OCI-LY3 (cell line): ENCODE measurements around the gene TMEM200C.

Source experiments
- H2AFZ ChIP-seq: fragments of 200-600, 300-600 bp; shearing (Covaris generic); 2 replicates; pipeline ENCODE4 v1.6.0; 2014; ENCODE audit warnings: antibody characterized with exemption, low read depth, low read length
- H3K27ac ChIP-seq: fragments of 200-600, 300-600 bp; sonication (generic); 2 replicates; pipeline ENCODE4 v1.5.1; 2014; ENCODE audit warnings: mild to moderate bottlenecking, low read length, moderate library complexity, mixed read lengths
- H3K27me3 ChIP-seq: fragments of 200-600, 300-600 bp; sonication (generic); 2 replicates; pipeline ENCODE4 v1.6.1; 2014; ENCODE audit warnings: low read depth, low read length, mixed read lengths
- H3K36me3 ChIP-seq: fragments of 200-600, 300-600 bp; sonication (generic); replicated peaks from 2 replicates; pipeline ENCODE3; 2014; ENCODE audit warnings: low read depth, low read length, mixed read lengths
- H3K4me1 ChIP-seq: fragments of 300-600, 200-600 bp; sonication (generic); 2 replicates; pipeline ENCODE4 v1.6.1; 2014; ENCODE audit warnings: low read length, mixed read lengths
- H3K4me2 ChIP-seq: fragments of 200-600, 300-600 bp; sonication (generic); 2 replicates; pipeline ENCODE4 v1.6.1; 2014; ENCODE audit warnings: low read length, mixed read lengths
- H3K4me3 ChIP-seq: fragments of 300-600, 200-600 bp; sonication (generic); 2 replicates; pipeline ENCODE4 v1.5.1; 2014; ENCODE audit warnings: antibody characterized with exemption, mild to moderate bottlenecking, low read length, moderate library complexity
- H3K79me2 ChIP-seq: fragments of 300-600, 200-600 bp; shearing (Covaris generic); 2 replicates; pipeline ENCODE4 v1.6.1; 2014; ENCODE audit warnings: mild to moderate bottlenecking, low read length, mixed read lengths
- H3K9ac ChIP-seq: fragments of 300-600, 200-600 bp; shearing (Covaris generic); 2 replicates; pipeline ENCODE4 v1.6.0; 2014; ENCODE audit warnings: mild to moderate bottlenecking, low read length, moderate library complexity
- H3K9me3 ChIP-seq: fragments of 200-600, 300-600 bp; shearing (Covaris generic); 2 replicates; pipeline ENCODE4 v1.6.1; 2014; ENCODE audit warnings: low read length, mixed read lengths; ENCODE audit not compliant: insufficient read depth
- H4K20me1 ChIP-seq: fragments of 200-600, 300-600 bp; sonication (generic); 2 replicates; pipeline ENCODE4 v1.6.1; 2016; ENCODE audit warnings: low read length, mixed read lengths; ENCODE audit not compliant: insufficient read depth
- CTCF ChIP-seq: fragments of 200-600, 300-600 bp; sonication (generic); IDR thresholded peaks from 2 replicates; pipeline ENCODE4 v1.5.1; 2014; ENCODE audit warnings: antibody characterized with exemption, low read length, low read depth
- EZH2phosphoT487 ChIP-seq: fragments of 200-600 bp; shearing (Covaris generic); IDR thresholded peaks from 2 replicates; pipeline ENCODE4 v1.6.1; 2018; ENCODE audit warnings: antibody characterized with exemption, mixed run types, low read depth

TMEM200C gene

GRCh38 chr18:5839102-5839501 is 56.2 kb downstream of the TMEM200C start:
- Histone ChIP-seq H3K4me3 (no peak overlapping the region), H2AFZ (no peak overlapping the region), H3K4me1 (no peaks in the 10 kb centered on the region), H3K79me2 (no peaks in the 10 kb centered on the region), H3K27ac (no peak overlapping the region), H3K9ac (no peak overlapping the region), H3K36me3 (no peaks in the 10 kb centered on the region), H3K4me2 (no peak overlapping the region), H4K20me1 (no peaks in the 10 kb centered on the region), H3K9me3 (no peaks in the 10 kb centered on the region), H3K27me3 (no peaks in the 10 kb centered on the region)
- TF ChIP-seq EZH2phosphoT487 (no peak), CTCF (no peak)
